Activated naive CD4-positive, alpha-beta T cell treated with Interleukin-2 at 50 U/mL for 16 hours (primary cell): ENCODE measurements around the gene EEF2K.
A peak's percentile ranks its signal among the peaks of the same experiment; 100 is the strongest.
"Not testable (repeated sequence)": the region's sequence is repeated elsewhere in the genome, so short reads cannot be mapped to it uniquely, and the experiment has no call there.

Experiments used
- DNase-seq: peaks from one replicate; pipeline ENCODE4 v3.0.0-alpha.2; 2020

The EEF2K gene

GRCh38 chr16:22213801-22214200, 7.7 kb downstream of the EEF2K start:
- no peak for DNase-seq

- no peak for DNase-seq
These were observed 8.3 kb downstream of the EEF2K start for GRCh38 chr16:22214402-22214801.

GRCh38 chr16:22214889-22215288, 8.8 kb downstream of the EEF2K start:
- DNase-seq = no peak

GRCh38 chr16:22216191-22216831, 10.2 kb downstream of the EEF2K start:
- no peak for DNase-seq

GRCh38 chr16:22216832-22217225, 10.8 kb downstream of the EEF2K start:
- DNase-seq = not testable (repeated sequence)

GRCh38 chr16:22217890-22218730, 12.0 kb downstream of the EEF2K start:
- DNase-seq = no peak

GRCh38 chr16:22219389-22220068, 13.5 kb downstream of the EEF2K start:
- no peak for DNase-seq

GRCh38 chr16:22220069-22220440, 14.0 kb downstream of the EEF2K start:
- no peak for DNase-seq

- DNase-seq = no peak
These were observed 14.6 kb downstream of the EEF2K start for GRCh38 chr16:22220714-22221113.

GRCh38 chr16:22222006-22222405, 15.9 kb downstream of the EEF2K start:
- DNase-seq = no peak

- no peak for DNase-seq
These were observed 16.9 kb downstream of the EEF2K start for GRCh38 chr16:22222998-22223397.

- no peak for DNase-seq
These were observed 19.0 kb downstream of the EEF2K start for GRCh38 chr16:22225060-22225459.

GRCh38 chr16:22229889-22230288, 23.8 kb downstream of the EEF2K start:
- DNase-seq = no peak

GRCh38 chr16:22232277-22233036, 26.4 kb downstream of the EEF2K start:
- peak; percentile 27 for DNase-seq

GRCh38 chr16:22233037-22233372, 26.9 kb downstream of the EEF2K start:
- DNase-seq = no peak

GRCh38 chr16:22235839-22236745, 30.0 kb downstream of the EEF2K start:
- no peak for DNase-seq

GRCh38 chr16:22239131-22239805, 33.2 kb downstream of the EEF2K start:
- no peak for DNase-seq

GRCh38 chr16:22240023-22240710, 34.1 kb downstream of the EEF2K start:
- no peak for DNase-seq

- DNase-seq = no peak
These were observed 44.4 kb downstream of the EEF2K start for GRCh38 chr16:22250522-22250921.

GRCh38 chr16:22252317-22252716, 46.2 kb downstream of the EEF2K start:
- no peak for DNase-seq

- no peak for DNase-seq
These were observed 47.2 kb downstream of the EEF2K start for GRCh38 chr16:22253272-22253671.
